ENCODE measurements around the gene MOCOS.

- TF ChIP-seq POLR2A (IDR thresholded peaks at IDR 0.05) (no peak), POLR2AphosphoS5 (IDR thresholded peaks at IDR 0.05) (no peak)
- TF ChIP-seq, protein P1, sequence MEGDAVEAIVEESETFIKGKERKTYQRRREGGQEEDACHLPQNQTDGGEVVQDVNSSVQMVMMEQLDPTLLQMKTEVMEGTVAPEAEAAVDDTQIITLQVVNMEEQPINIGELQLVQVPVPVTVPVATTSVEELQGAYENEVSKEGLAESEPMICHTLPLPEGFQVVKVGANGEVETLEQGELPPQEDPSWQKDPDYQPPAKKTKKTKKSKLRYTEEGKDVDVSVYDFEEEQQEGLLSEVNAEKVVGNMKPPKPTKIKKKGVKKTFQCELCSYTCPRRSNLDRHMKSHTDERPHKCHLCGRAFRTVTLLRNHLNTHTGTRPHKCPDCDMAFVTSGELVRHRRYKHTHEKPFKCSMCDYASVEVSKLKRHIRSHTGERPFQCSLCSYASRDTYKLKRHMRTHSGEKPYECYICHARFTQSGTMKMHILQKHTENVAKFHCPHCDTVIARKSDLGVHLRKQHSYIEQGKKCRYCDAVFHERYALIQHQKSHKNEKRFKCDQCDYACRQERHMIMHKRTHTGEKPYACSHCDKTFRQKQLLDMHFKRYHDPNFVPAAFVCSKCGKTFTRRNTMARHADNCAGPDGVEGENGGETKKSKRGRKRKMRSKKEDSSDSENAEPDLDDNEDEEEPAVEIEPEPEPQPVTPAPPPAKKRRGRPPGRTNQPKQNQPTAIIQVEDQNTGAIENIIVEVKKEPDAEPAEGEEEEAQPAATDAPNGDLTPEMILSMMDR (IDR thresholded peaks at IDR 0.05), result no peak
These were observed 28.9 kb upstream of the MOCOS start for GRCh38 chr18:36158266-36158867.
